ENCODE results near the gene ACE2. TPM values are rescaled to one million over a fixed set of nuclear protein-coding genes. Genes with fewer than 3 reads are reported as not detected.
A peak's percentile ranks its signal among the peaks of the same experiment; 100 is the strongest.

Gene ACE2
- total RNA-seq, 1 donor from 2014 or later = not detected

- DNase-seq (ENCODE audit: low read depth in 2 of 2) = peak in 1 of 2 donors; percentile 34
Observed at GRCh38 chrX:15576019-15576418, 24.7 kb downstream of the ACE2 start.

GRCh38 chrX:15574017-15574416 lies 26.7 kb downstream of the ACE2 start:
- no peak for DNase-seq (ENCODE audit: low read depth in 2 of 2)

DNA sequence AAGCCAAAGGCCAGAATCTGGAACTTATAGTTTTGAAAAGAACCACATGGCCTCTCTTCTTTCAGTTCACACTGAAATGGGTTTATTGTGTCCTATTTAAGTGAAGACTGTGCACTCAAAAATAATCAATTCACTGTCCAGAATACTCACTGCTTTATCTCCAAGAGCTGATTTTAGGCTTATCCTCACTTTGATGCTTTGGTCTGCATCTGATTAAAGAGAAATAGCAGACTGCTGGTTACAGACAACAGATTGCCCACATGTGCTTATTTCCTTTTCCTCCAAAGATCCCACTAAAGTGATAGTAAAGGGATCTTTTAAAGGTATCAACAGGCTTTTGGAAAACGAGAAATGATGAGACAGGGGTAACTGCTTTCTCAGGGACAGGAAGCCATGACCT lies 30.6 kb downstream of the ACE2 start:
- DNase-seq (ENCODE audit: low read depth in 2 of 2) = no peak

- peak in 1 of 2 donors; percentile 27 for DNase-seq (ENCODE audit: low read depth in 2 of 2)
Observed at GRCh38 chrX:15567886-15568616, 32.7 kb downstream of the ACE2 start.

GRCh38 chrX:15567267-15567666 lies 33.5 kb downstream of the ACE2 start:
- no peak for DNase-seq (ENCODE audit: low read depth in 2 of 2)

DNA sequence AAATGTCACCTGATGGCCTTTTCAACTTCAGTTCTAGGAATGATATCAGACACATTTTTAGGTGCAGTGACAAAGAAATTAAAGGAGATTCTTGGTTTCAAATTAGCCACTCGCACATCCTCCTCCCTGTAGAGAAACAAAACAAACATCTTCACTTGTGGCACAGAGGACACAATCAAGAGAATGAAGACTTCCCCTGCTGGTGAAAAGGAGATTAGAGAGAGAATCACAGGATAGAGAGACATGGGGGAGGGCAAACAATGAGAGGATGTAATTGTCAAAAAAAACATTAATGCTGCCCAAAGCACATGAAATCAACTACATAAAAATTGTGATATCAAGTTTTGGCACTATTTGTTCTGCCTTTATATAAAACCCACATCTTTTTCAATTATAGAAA lies 34.5 kb downstream of the ACE2 start:
- peak in 1 of 2 donors; percentile 28 for DNase-seq (ENCODE audit: low read depth in 2 of 2)

DNA sequence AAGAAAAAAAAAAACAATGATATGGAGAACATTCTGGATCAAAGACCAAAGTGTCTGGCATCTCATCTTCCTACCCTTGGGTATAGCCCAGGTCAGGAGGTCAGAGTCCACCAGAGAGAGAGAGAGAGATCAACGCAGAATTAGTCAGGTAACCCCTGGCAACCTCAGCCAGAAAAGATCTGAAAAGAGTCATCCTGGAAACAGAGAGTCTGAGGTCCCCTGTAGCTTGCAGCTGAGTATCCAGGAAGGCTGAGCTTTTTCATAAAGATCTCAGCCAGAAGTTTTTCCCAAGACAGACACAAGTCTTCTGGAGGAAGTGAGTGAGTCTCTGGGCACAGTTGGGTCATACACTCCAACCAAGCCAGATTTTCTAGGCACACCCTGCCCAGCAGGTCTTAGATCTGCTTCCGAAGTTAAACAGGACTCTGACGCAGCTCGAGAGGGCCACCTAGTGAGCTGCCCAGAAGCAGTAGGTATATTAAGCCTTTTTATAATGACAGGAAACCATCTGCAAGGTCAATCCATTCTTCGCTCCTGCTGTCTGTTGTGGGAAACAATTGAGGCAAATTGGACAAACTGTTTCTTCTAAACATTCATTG lies 35.7 kb downstream of the ACE2 start:
- peak; percentile 60 to 86 for DNase-seq (ENCODE audit: low read depth in 2 of 2)

DNA sequence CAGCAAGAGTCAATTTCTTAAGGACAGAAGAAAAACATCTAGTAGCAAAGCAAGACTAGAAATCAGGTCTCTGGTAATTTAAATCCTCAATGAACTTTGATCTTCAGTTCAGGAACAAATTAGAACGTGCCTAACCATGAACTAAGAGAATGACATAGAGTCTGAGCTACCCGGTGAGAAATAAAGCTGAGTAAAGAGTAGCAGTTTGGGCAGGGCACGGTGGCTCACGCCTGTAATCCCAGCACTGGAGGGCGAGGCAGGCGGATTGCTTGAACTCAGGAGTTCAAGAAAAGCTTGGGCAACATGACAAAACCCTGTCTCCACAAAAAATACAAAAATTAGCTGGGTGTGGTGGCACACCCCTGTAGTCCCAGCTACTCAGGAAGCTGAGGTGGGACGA lies 37.7 kb downstream of the ACE2 start:
- no peak for DNase-seq (ENCODE audit: low read depth in 2 of 2)

- no peak for DNase-seq (ENCODE audit: low read depth in 2 of 2)
Observed at GRCh38 chrX:15560924-15561323, 39.8 kb downstream of the ACE2 start.

- no peak for DNase-seq (ENCODE audit: low read depth in 2 of 2)
Observed at GRCh38 chrX:15559227-15559626, 41.5 kb downstream of the ACE2 start.

GRCh38 chrX:15549189-15550012 lies 51.4 kb downstream of the ACE2 start:
- no peak for DNase-seq (ENCODE audit: low read depth in 2 of 2)

DNA sequence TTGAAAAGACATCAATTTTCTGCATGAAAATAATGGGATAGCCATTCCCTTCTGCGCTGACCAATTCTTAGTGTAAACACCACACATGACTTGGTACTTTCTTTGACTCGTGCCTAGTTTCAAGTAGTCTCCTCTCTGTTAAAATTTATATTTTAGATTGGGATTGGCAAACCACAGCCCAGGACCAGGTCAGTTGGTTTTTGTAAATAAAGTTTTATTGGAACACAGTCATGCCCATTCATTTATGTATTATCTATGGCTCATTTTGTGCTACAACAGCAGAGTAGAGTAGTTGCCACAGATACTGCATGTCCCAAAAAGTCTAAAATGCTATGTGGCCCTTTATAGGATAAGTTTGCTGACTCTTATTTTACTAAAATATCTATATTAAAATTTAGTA lies 53.4 kb downstream of the ACE2 start:
- no peak for DNase-seq (ENCODE audit: low read depth in 2 of 2)

- no peak for DNase-seq (ENCODE audit: low read depth in 2 of 2)
Observed at GRCh38 chrX:15546745-15547144, 54.0 kb downstream of the ACE2 start.

- DNase-seq (ENCODE audit: low read depth in 2 of 2) = no peak
Observed at GRCh38 chrX:15530318-15530717, 70.4 kb downstream of the ACE2 start.

GRCh38 chrX:15529165-15529564 lies 71.6 kb downstream of the ACE2 start:
- no peak for DNase-seq (ENCODE audit: low read depth in 2 of 2)

- DNase-seq (ENCODE audit: low read depth in 2 of 2) = peak in 1 of 2 donors; percentile 29
Observed at GRCh38 chrX:15525664-15526416, 74.9 kb downstream of the ACE2 start.

- DNase-seq (ENCODE audit: low read depth in 2 of 2) = peak in 1 of 2 donors; percentile 72
Observed at GRCh38 chrX:15524417-15524816, 76.3 kb downstream of the ACE2 start.

DNA sequence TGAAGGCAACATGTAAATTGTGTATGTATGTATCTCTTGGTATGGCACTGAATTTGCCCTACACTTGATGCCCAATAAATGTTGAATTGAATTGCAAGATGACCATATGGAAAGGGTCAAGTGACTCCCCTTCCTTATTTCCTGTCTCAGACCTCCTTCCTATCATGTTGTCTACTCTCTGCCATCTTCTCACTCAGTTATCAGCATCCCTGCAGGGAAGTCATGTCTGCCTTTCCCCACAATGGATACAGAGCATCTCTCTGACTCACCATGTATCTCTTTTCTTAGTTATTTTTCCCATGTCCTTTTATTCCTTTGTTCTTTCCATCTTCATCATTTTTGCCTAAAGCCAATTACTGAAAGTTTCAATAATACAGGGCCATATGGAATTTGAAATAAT lies 77.7 kb downstream of the ACE2 start:
- no peak for DNase-seq (ENCODE audit: low read depth in 2 of 2)

- DNase-seq (ENCODE audit: low read depth in 2 of 2) = no peak
Observed at GRCh38 chrX:15522464-15522863, 78.3 kb downstream of the ACE2 start.

DNA sequence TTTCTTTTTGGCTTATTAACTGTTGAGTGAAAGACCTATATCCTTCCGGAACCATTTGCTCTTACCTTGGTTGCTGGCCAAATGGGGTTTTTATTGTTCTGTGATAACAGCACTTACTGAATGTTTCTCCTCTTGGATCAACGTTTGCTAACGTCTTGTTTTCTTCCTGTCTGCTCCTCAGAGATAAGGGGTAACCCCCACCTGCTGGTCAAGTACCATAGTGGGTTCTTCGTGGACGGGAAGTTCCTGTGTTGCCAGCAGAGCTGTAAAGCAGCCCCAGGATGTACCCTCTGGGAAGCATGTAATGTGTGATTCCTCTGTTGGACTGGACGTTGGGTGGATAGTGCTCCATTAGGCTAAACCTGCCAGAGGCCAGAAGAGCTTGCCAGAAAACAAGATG lies 84.8 kb downstream of the ACE2 start:
- DNase-seq (ENCODE audit: low read depth in 2 of 2) = peak; percentile 86 to 96

DNA sequence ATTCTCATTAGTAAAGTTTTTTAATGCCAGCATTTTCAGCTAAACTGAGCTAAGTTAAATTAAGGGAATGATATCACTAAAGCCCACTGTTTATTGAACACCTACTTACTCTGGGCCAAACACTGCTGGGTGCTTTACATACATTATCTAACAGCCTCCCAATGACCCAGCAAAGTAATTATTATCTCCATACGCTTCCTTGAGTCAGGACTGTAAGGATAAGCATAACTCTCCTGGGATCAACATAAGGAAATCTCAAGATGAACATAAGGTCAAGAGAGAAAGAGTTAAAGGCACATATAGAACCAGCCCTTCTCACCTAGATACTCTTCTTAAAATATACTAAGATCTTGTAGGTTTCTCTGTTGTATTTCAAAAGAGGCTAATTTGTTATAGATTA lies 86.5 kb downstream of the ACE2 start:
- DNase-seq (ENCODE audit: low read depth in 2 of 2) = no peak
